NOMO-1 treated with DMSO at 0.1 percent for 48 hours (cell line): ENCODE data around the gene MBL2.

Experiments used
- DNase-seq: peaks from one replicate; lab custom pipeline; 2025; ENCODE audit not compliant: unreplicated experiment; lab: John Stamatoyannopoulos, UW

The MBL2 gene

DNA sequence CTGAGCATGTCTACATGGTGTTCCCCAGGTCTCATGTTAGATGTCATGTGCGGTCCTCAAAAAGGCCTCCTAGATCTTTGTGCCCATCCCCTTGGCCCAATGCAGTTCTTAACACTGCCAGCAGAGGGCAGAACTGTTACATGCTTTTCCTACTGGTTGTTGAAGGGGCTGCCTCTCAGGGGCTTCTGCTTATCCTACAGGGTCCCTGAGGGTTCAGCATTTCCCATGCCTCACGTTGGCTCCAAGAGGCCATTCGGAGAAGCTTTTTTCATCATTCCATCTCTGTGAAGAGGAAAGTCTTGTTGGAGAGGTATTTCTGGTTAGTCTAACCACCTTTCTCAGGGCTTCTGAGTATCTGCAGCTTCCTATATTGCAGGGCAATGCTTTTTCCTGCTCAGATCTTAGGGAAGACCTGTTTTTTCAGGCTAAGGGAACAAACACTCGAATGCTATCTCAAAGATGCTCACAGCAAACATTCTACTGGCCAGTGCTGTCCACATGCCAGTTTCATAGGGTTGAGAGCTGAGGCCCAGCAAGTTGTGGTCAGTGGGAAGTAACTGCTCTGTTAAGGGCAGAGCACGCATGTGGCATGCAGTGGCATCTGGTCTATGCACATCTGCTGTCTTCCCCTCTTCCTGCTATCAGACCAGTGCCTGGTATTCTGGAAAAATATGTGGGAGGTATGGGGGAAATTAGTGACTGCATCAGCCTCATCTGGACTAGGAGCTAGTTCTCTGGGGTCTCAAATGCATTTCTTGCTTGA is 31.5 kb downstream of the MBL2 start:
- DNase-seq, result peak; percentile 35

DNA sequence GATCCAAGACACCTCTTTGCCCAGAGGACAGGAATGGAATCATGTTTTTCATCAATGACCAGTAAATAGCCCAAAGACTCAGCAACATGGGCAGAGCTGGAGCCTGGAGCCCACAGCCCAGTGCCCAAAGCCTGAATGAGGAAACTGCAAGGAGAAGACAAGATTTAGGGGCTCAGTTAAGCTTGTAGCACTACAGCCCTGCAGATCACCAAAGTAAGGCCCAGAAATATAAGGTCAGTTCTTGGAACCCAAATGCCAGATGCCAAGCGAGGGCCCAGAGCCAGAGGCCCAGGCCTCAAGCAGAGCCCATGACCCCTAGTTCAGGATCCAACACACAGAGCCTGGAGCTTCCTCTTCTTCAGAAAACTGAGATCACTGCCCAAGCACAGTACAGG is 32.4 kb downstream of the MBL2 start:
- no peak for DNase-seq

DNA sequence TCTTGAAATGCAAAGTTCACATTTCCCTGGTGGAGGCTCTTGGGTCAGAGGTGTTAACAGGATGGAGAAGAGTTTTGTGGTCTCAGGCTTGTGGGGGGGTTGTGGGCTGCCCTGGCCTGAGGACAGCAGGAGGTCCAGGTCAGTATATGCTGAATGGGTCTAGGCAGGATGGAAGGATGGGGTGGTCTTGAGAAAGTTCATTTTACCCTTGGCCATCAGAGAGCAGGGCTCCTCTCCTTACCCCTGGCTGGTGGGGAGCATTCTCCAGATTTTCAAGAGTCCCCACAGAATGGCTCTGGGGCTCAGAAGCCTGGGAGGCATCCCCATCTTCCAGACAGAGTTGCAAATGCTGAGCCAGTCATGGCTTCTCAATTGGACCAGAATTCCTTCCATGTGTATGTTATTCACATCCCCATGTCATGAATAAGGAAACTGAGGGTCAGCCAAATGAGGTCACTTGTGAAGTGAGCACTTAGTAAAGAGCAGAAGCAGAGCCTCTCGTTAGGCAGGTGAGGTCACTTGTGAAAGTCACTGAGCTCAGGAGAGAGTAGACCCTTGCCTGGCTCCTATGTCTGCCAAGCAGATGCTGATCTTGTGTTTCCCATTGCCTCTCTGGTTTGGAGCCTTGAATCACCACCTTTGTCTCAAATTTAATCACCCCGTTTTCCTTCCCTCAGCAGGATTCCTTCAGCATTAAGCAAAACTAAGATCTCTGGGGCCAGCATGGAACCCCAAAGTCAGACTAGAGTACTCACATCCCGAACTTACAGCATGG is 33.0 kb downstream of the MBL2 start:
- no peak for DNase-seq

DNA sequence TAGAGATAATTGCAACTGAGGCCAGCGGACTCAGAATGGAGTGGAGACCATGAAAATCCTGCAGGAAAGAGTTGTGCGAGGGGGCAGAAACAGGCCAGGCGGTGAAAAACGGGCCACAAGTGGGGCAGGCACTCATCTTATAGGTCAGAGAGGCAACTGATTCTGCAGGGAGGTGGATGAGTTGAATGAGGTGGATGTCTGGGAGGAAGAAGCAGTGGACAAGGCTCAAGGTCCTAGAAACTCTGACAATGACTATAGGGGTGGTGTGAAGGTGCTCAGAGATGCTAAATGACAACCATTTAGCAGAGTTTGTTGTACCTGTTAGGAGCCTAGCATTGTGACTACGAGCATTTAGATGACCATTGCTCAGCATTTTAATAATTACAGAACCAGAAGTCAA is 33.6 kb downstream of the MBL2 start:
- no peak for DNase-seq

DNA sequence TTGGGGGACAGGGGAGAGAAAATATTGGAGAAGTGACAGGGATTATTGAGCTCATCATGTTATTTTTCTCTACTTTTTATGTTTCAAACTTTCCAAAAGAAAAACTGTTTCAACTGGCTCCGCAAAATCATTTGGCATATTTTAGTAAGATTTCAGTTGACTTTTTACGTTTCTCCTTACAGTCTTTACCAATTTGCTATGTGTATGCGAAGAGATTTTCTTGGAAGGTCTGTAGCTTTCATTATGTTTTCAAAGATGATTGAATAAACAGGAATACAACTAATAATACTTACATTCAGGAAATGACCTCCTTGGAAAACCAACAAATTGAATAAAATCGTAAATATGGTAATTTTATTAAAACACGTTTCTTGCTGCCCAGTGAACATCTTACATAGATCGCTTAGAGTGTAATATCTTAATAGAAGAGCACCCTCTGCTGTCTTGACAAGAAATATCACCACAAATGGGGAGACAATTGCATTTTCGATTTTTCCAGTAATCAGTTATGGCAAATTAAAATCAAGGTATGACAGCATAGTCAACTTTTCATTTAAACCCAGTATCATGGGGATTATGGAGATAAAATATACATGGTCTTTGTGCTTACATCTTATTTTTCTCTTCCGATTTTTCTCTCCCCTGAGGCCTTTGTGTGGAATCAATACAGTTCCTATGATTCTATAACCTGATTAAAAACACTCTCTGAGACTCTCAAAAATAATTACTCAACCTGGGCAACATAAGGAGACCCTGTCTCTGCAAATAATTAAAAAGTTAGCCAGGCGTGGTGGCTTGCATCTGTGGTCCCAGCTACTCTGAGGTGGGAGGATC is 43.1 kb downstream of the MBL2 start:
- DNase-seq, result peak; percentile 52

DNA sequence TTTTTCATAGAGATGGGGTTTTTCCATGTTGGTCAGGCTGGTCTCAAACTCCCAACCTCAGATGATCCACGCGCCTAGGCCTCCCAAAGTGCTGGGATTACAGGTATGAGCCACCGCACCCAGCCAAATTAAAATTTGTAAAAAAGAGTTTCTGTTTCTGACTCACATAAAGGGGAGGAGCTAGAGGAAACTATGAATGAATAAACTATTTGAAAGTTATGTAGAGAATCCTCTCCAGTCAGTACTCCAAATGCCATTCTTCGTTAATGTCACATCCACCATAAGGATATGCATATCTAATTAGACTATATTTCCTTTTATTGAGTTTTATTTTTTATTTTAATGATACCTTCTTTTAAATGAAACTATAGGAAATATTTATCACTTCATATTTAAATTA is 52.6 kb downstream of the MBL2 start:
- no peak for DNase-seq
